22Rv1 (cell line): ENCODE data around the gene UBE2F.

Experiments used
- ZFX ChIP-seq: fragments of 450-650 bp; IDR thresholded peaks from 2 replicates; pipeline ENCODE4 v1.6.1; 2017; ENCODE audit warnings: antibody characterized with exemption, borderline replicate concordance
- TF ChIP-seq, protein P1 (sequence below): fragments of 450-650 bp; IDR thresholded peaks from 2 replicates; pipeline ENCODE4 v1.5.1; 2017; ENCODE audit warnings: mild to moderate bottlenecking

DNA sequence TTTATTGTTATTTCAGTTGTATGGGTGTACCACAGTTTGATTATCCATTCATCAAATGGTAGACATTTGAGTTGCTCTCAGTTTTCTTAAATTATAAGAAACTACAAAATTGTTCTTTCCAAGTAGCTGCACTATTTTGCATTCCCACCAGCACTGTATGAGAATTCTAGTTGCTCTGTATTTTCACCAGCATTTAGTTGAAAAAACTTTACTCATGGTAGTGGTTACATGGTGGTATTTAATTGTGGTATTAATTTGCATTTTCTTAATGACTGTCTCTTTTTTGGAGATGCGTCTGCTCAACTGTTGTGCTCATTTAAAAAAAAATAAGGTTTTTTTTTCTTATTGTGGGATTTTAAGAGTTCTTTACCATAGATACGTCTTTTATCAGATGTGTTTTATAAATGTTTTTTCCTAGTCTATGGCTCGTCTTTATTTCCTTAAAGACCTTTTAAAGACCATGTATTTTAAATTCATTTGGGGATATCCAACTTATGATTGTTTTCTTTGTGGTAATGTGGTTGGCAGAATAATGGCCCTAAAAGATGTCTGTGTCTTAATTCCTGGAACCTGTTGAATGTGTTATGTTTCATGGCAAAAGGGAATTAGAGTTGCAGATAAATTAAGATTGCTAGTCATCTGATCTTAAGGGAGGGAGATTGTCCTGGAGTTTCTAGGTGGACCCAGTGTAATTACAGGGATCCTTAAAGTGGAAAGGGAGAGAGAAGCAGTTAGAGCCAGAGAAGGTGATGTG lies 37.4 kb downstream of the UBE2F start:
- TF ChIP-seq, protein P1, sequence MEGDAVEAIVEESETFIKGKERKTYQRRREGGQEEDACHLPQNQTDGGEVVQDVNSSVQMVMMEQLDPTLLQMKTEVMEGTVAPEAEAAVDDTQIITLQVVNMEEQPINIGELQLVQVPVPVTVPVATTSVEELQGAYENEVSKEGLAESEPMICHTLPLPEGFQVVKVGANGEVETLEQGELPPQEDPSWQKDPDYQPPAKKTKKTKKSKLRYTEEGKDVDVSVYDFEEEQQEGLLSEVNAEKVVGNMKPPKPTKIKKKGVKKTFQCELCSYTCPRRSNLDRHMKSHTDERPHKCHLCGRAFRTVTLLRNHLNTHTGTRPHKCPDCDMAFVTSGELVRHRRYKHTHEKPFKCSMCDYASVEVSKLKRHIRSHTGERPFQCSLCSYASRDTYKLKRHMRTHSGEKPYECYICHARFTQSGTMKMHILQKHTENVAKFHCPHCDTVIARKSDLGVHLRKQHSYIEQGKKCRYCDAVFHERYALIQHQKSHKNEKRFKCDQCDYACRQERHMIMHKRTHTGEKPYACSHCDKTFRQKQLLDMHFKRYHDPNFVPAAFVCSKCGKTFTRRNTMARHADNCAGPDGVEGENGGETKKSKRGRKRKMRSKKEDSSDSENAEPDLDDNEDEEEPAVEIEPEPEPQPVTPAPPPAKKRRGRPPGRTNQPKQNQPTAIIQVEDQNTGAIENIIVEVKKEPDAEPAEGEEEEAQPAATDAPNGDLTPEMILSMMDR = no peak
- TF ChIP-seq ZFX = no peak
